ENCODE data around the gene LBH. TPM values are rescaled to one million over a fixed set of nuclear protein-coding genes. Genes with fewer than 3 reads are reported as not detected.

Gene LBH
- total RNA-seq, 1 experiment from 2014 or later = 159 TPM

DNA sequence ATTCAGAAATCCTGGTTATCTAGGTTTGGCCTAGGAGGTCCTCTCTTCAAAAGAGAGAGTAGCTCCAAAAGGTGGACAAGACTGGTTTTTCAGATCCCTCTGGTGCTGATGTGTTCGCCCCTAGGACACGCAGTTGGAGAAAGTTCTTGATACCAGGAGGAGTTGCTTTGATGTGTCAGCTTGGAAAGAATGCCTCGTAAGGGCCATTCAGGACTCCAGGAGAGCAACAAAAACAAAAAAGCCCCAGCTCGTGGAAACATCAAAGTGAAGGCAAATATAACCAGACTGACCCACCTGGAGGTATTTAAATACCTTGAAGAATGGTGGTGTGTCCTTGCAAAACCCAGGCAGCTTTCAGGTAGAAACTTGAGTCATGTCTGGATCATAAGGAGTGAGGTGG, 12.5 kb upstream of the LBH start:
- peak; percentile 89 to 94 for DNase-seq
- Mint-ChIP-seq H3K36me3 (ENCODE audit: insufficient read depth, unreplicated experiment) (peaks cover 9% of the 10 kb centered on the region), H3K4me3 (ENCODE audit: unreplicated experiment) (peak overlapping the region; percentile 69), H3K27ac (ENCODE audit: unreplicated experiment) (peak overlapping the region; percentile 97), H3K27me3 (ENCODE audit: insufficient read depth, unreplicated experiment) (no peaks in the 10 kb centered on the region), H3K9me3 (ENCODE audit: unreplicated experiment) (no peaks in the 10 kb centered on the region), H3K4me1 (ENCODE audit: low read depth, unreplicated experiment) (peaks cover 63% of the 10 kb centered on the region)
- no peak overlapping the region for H3K4me3 ChIP-seq (ENCODE audit: low read depth, low read length)
- intact Hi-C loops (cut with micrococcal nuclease; ENCODE audit: unreplicated experiment) = loop anchor here (1.0 to 5.0 kb wide), 4 partner anchors 11 to 328 kb away; partner anchors contain the start of genes LBH and YPEL5
- H3K9me3 ChIP-seq = no peaks in the 10 kb centered on the region
- POLR2A ChIA-PET = interaction anchor here (0.6 to 2.1 kb wide), 10 partner anchors 8 to 330 kb away, joined by 4 to 41 read pairs (median 7); partner anchors contain the start of genes LBH and YPEL5
- no TSS peak for BruUV-seq (replicated peaks)
- peaks cover 51% of the 10 kb centered on the region for H3K4me1 ChIP-seq
- CTCF ChIA-PET = interaction anchor here (0.6 to 3.2 kb wide), 7 partner anchors 10 to 493 kb away, joined by 3 to 27 read pairs (median 11); partner anchors contain the start of gene LBH
- no peaks in the 10 kb centered on the region for H3K27me3 ChIP-seq (replicated peaks; ENCODE audit: control insufficient read depth, insufficient read depth, low read length)
- TF ChIP-seq, protein P1, sequence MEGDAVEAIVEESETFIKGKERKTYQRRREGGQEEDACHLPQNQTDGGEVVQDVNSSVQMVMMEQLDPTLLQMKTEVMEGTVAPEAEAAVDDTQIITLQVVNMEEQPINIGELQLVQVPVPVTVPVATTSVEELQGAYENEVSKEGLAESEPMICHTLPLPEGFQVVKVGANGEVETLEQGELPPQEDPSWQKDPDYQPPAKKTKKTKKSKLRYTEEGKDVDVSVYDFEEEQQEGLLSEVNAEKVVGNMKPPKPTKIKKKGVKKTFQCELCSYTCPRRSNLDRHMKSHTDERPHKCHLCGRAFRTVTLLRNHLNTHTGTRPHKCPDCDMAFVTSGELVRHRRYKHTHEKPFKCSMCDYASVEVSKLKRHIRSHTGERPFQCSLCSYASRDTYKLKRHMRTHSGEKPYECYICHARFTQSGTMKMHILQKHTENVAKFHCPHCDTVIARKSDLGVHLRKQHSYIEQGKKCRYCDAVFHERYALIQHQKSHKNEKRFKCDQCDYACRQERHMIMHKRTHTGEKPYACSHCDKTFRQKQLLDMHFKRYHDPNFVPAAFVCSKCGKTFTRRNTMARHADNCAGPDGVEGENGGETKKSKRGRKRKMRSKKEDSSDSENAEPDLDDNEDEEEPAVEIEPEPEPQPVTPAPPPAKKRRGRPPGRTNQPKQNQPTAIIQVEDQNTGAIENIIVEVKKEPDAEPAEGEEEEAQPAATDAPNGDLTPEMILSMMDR (IDR thresholded peaks at IDR 0.05; ENCODE audit: insufficient read depth in 1 of 2, low read depth in 1 of 2, low read length in 1 of 2, severe bottlenecking in 1 of 2, unreplicated experiment in 1 of 2) = no peak
- no peaks in the 10 kb centered on the region for H3K36me3 ChIP-seq (ENCODE audit: control insufficient read depth, insufficient read depth, low read length)

DNA sequence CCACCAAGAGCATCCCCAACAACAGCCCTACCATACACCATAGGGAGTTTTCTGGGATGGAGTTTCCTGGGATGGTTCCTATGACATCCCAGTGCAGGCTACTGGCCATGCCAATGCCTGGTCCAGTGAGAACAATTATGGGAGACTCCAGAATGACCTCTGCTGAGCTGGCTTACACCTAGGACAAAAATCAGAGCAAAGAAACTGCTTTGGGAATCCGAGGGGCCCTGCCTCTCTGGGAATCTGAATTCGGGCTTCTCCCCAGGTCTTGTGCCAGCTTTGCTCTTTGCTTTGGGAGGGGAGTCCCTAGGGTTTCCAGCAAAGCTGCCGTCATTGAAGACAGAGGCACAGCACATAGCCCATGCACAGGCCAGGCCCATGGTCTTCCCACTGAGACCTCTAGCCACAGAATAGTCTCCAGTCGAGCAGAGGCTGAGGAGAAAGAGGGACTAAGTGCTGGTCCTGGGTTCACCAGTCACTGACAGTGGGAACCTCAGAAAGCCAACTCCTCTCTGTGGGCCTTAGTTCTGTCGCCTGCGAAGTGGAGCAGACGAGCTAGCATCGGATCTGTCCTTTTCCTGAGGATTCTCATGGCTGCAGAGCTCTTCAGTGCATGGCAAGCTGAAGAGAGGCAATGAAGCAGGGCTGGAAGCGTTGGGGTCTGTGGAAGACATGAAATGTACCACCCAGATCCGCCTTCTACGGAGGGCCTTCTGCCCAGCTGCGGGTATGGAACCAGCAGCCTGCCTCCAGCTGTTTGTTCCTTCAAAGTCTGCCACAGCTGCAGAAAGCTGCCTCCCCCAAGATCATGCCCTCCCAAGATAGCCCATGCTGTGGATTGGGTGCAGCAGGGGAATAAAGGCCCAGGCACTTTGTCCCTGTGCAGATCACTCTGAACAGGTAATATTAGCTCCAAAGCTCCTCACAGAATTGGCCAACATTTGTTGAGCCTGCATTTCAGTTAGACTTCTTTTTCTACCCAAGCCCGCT, 11.2 kb upstream of the LBH start:
- no peak for DNase-seq
- Histone ChIP-seq H3K27me3 (replicated peaks; ENCODE audit: control insufficient read depth, insufficient read depth, low read length) (no peaks in the 10 kb centered on the region), H3K36me3 (ENCODE audit: control insufficient read depth, insufficient read depth, low read length) (no peaks in the 10 kb centered on the region), H3K4me1 (peaks cover 55% of the 10 kb centered on the region), H3K9me3 (no peaks in the 10 kb centered on the region), H3K4me3 (ENCODE audit: low read depth, low read length) (no peak overlapping the region)
- peaks cover 63% of the 10 kb centered on the region for H3K4me1 Mint-ChIP-seq (ENCODE audit: low read depth, unreplicated experiment)
- ChIA-PET CTCF (interaction anchor here (0.6 to 1.2 kb wide), 3 partner anchors 11 to 491 kb away, joined by 3 to 5 read pairs (median 4); partner anchors contain the start of gene LBH), POLR2A (interaction anchor here (0.5 kb wide), 1 partner anchor 11 kb away, joined by 3 read pairs; no protein-coding TSS in a partner anchor)
- H3K4me3 Mint-ChIP-seq (ENCODE audit: unreplicated experiment) = no peak overlapping the region
- H3K27me3 Mint-ChIP-seq (ENCODE audit: insufficient read depth, unreplicated experiment) = no peaks in the 10 kb centered on the region
- peaks cover 9% of the 10 kb centered on the region for H3K36me3 Mint-ChIP-seq (ENCODE audit: insufficient read depth, unreplicated experiment)
- TF ChIP-seq, protein P1 (IDR thresholded peaks at IDR 0.05; ENCODE audit: insufficient read depth in 1 of 2, low read depth in 1 of 2, low read length in 1 of 2, severe bottlenecking in 1 of 2, unreplicated experiment in 1 of 2) = no peak
- intact Hi-C loops (cut with micrococcal nuclease; ENCODE audit: unreplicated experiment) = loop anchor here (2.0 to 5.0 kb wide), 2 partner anchors 73 to 327 kb away; partner anchors contain the start of gene YPEL5
- no peaks in the 10 kb centered on the region for H3K9me3 Mint-ChIP-seq (ENCODE audit: unreplicated experiment)
- BruUV-seq (replicated peaks) = no TSS peak
- H3K27ac Mint-ChIP-seq (ENCODE audit: unreplicated experiment) = peak overlapping the region; percentile 97

DNA sequence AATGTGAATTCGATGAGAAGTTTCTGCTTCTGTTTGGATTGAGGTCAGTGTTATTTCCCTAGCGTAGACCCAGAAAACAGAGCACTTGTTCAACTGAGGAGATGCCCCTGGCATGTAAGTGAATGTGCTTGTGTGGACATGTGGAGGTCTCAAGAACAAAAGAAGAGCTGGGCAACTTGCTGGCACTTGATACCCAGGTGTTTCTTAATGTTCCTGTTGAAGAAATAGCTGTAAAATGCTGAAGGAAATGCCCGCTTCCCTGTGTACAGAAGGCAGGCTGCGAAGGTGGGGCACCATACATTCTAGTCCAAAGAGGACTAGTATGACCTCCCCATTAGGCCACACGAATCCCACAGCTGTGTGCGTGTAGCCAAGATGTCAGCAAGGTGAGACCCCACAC, 9.8 kb upstream of the LBH start:
- no peak for DNase-seq
- Histone ChIP-seq H3K4me3 (ENCODE audit: low read depth, low read length) (no peak overlapping the region), H3K9me3 (no peaks in the 10 kb centered on the region), H3K36me3 (ENCODE audit: control insufficient read depth, insufficient read depth, low read length) (no peaks in the 10 kb centered on the region), H3K27me3 (replicated peaks; ENCODE audit: control insufficient read depth, insufficient read depth, low read length) (no peaks in the 10 kb centered on the region), H3K4me1 (peaks cover 59% of the 10 kb centered on the region)
- Mint-ChIP-seq H3K36me3 (ENCODE audit: insufficient read depth, unreplicated experiment) (peaks cover 9% of the 10 kb centered on the region), H3K27me3 (ENCODE audit: insufficient read depth, unreplicated experiment) (no peaks in the 10 kb centered on the region), H3K4me3 (ENCODE audit: unreplicated experiment) (no peak overlapping the region), H3K4me1 (ENCODE audit: low read depth, unreplicated experiment) (peaks cover 63% of the 10 kb centered on the region), H3K27ac (ENCODE audit: unreplicated experiment) (peak overlapping the region; percentile 69), H3K9me3 (ENCODE audit: unreplicated experiment) (no peaks in the 10 kb centered on the region)
- BruUV-seq (replicated peaks) = no TSS peak
- intact Hi-C loops (cut with micrococcal nuclease; ENCODE audit: unreplicated experiment) = no loop called here
- ChIA-PET POLR2A (no interaction called here), CTCF (no interaction called here)
- TF ChIP-seq, protein P1 (IDR thresholded peaks at IDR 0.05; ENCODE audit: insufficient read depth in 1 of 2, low read depth in 1 of 2, low read length in 1 of 2, severe bottlenecking in 1 of 2, unreplicated experiment in 1 of 2) = no peak

All from Caco-2 (cell line).